Heart right ventricle (tissue), 16 donors: ENCODE measurements around the gene BMP10. TPM values are rescaled to one million over a fixed set of nuclear protein-coding genes. Genes with fewer than 3 reads are reported as not detected.
A peak's percentile ranks its signal among the peaks of the same experiment; 100 is the strongest.

Source experiments
- ATAC-seq, 8 donors: fragments of 200-7000 bp; cut with Tn5 transposase; one replicate each; pipeline ENCODE4 v1.9.1; 2020; ENCODE audit warnings: mild to moderate bottlenecking in 8 of 8, moderate library complexity in 8 of 8, moderate number of reproducible peaks in 1 of 8
- DNase-seq, 2 donors: peaks; one replicate each; pipeline ENCODE4 v3.0.0-alpha.2; 2020
- H3K27ac ChIP-seq, 10 donors: fragments of 200-600 bp; sonication (generic) in 2 of 10; one replicate each; pipeline versions ENCODE4 v1.5.0 to v1.8.0; 2020 to 2022; ENCODE audit warnings: mild to moderate bottlenecking in 3 of 10
- H3K27me3 ChIP-seq, 7 donors: fragments of 200-600 bp; one replicate each; pipeline ENCODE4 v1.8.0; 2021 to 2022; ENCODE audit warnings: mild to moderate bottlenecking in 2 of 7
- H3K36me3 ChIP-seq, 9 donors: fragments of 200-600 bp; sonication (generic) in 1 of 9; one replicate each; pipeline versions ENCODE4 v1.5.0 to v1.8.0; 2020 to 2022; ENCODE audit warnings: mild to moderate bottlenecking in 2 of 9
- H3K4me1 ChIP-seq, 9 donors: fragments of 200-600 bp; sonication (generic) in 1 of 9; one replicate each; pipeline versions ENCODE4 v1.5.0 to v1.8.0; 2020 to 2022; ENCODE audit warnings: mild to moderate bottlenecking in 4 of 9
- H3K4me3 ChIP-seq, 10 donors: fragments of 200-600 bp; sonication (generic) in 2 of 10; one replicate each; pipeline versions ENCODE4 v1.5.0 to v1.8.0; 2020 to 2022; ENCODE audit warnings: mild to moderate bottlenecking in 7 of 10, moderate library complexity in 2 of 10
- H3K9me3 ChIP-seq, 11 donors: fragments of 200-600 bp in 10 of 11; sonication (generic) in 2 of 11; one replicate each; pipeline versions ENCODE4 v1.5.0 to v1.8.0; 2013 to 2022; ENCODE audit warnings: mild to moderate bottlenecking in 2 of 11, control low read depth in 1 of 11, moderate library complexity in 1 of 11
- CTCF ChIP-seq, 9 donors: fragments of 200-600 bp; sonication (generic) in 2 of 9; IDR thresholded peaks; one replicate each; pipeline versions ENCODE4 v1.5.0 to v1.8.0; 2021 to 2022; ENCODE audit warnings: antibody characterized with exemption in 9 of 9, mild to moderate bottlenecking in 5 of 9, moderate library complexity in 1 of 9
- WGBS, 2 donors: extraction: QIAGEN DNeasy Blood & Tissue Kit; methylation state at CpG; one replicate each; pipeline ENCODE4 v1.1.7; 2013; ENCODE audit warnings: inconsistent platforms in 1 of 2; 5-methylcytosine and 5-hydroxymethylcytosine counted together
- intact Hi-C, 10 donors: fragments of 100-400 bp; cut with DNase I; formaldehyde crosslinking; loops; one replicate each; pipeline versions ENCODE4 v1.11.1 to v1.14.2; 2022
- polyA plus RNA-seq, 2 donors: library from polyadenylated mRNA; stranded (reverse); fragments of 200-250 nt; gene quantifications; one replicate each; pipeline ENCODE4 v1.2.3, GENCODE V29; 2013
- total RNA-seq, 10 donors: library from RNA; stranded (reverse); fragmentation: NEBNext Ultra II Directional in 3 of 10; extraction: Animal tissue kit (Norgen Biotek cat#: 25700) in 3 of 10; gene quantifications; one replicate each; pipeline versions ENCODE4 v1.2.1 to v1.2.4, GENCODE V29; 2021 to 2023
- donor health status: Arrhythmogenic right ventricular cardiomyopathy.
- donor health status: ischemic (EF 13 %, LVEDD 7.1; RV severe dilation, severe dysfunction).
- donor health status: healthy with polysubstance abuse.
- donor health status: DM: no; HTN: yes; CAD: no.
- donor health status: DM: no; HTN: no; CAD: no.
- donor health status: ischemic (EF 25% LVEDD 6.9; RV normal size, moderate dysfunction).
- donor health status: ischemic (EF 25% LVEDD 5.7; RV mildly dilated, moderate dysfunction).
- donor health status: healthy.
- donor health status: DM: yes; HTN: yes; CAD: no.
- donor health status: Ischemic cardiomyopathy.
- donor health status: ischemic (EF 35%, LVEDD 5.7; RV mildly dilated, moderate dysfunction).
- donor health status: nonischemic (EF 11% LVEDD 7.7; RV severe dilation, severe dysfunction).
- donor health status: DM: yes; HTN: yes; CAD: no.
- donor health status: PGD.
- donor health status: ischemic (EF 29% LVEDD 5.4; RV normal size, mild dysfunction).
- donor health status: nonischemic (EF 23%, LVEDD 6.1; RV moderate dilation, normal function).

BMP10 gene
- total and polyA plus RNA-seq, 12 donors: 0.03 to 0.31 TPM; not detected in 10

DNA sequence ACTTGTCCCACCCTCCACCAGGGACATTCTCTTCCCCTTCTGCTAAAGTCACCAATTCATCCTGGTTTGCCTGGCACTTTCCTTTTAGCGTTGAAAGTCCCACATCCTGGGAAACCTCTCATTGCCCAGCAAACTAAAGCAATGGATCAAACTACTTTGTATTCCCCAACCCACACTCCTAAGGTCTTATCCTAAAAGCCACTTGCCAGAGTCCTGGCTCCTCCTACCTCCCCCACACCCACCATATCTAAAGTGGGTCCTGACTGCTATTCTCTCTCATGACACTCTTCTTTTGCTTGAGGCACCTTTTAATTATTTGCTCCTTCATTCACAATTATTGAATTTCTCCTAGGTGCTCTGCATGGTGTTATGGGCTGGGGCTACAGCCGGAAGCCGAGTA lies 40.9 kb upstream of the BMP10 start:
- intact Hi-C loops: loop anchor here in 6 of 10 donors (5.0 kb wide), 5 partner anchors 75 to 205 kb away; no protein-coding TSS in a partner anchor
- Histone ChIP-seq H3K27me3 (peaks cover 0 to 12% (median 0%) of the 10 kb centered on the region in 7 donors), H3K4me3 (no peak overlapping the region), H3K4me1 (peaks cover 0 to 47% (median 8%) of the 10 kb centered on the region in 9 donors), H3K27ac (peak overlapping the region in 1 of 10 donors; percentile 3), H3K9me3 (no peaks in the 10 kb centered on the region), H3K36me3 (no peaks in the 10 kb centered on the region)
- 94 to 97% methylated on average over 3 of the region's 3 CpGs for WGBS, 2 donors
- TF ChIP-seq CTCF (IDR thresholded peaks at IDR 0.05): no peak
- DNase-seq (no peak), ATAC-seq (no peak)

- 95 to 96% methylated on average over 1 of the region's 1 CpG for WGBS, 2 donors
- H3K4me3 ChIP-seq: no peak overlapping the region
- ATAC-seq: no peak
- intact Hi-C loops: loop anchor here in 9 of 10 donors (2.0 to 5.0 kb wide), 8 partner anchors 74 to 204 kb away; no protein-coding TSS in a partner anchor
- no peaks in the 10 kb centered on the region for H3K9me3 ChIP-seq
- no peaks in the 10 kb centered on the region for H3K36me3 ChIP-seq
- H3K27ac ChIP-seq: peak overlapping the region in 1 of 10 donors; percentile 3
- TF ChIP-seq CTCF (IDR thresholded peaks at IDR 0.05): no peak
- H3K27me3 ChIP-seq: peaks cover 0 to 12% (median 0%) of the 10 kb centered on the region in 7 donors
- peaks cover 0 to 48% (median 8%) of the 10 kb centered on the region in 9 donors for H3K4me1 ChIP-seq
- no peak for DNase-seq
These were observed 40.5 kb upstream of the BMP10 start for GRCh38 chr2:68911709-68912108.

GRCh38 chr2:68911246-68911645 lies 40.0 kb upstream of the BMP10 start:
- peaks cover 0 to 47% (median 8%) of the 10 kb centered on the region in 9 donors for H3K4me1 ChIP-seq
- DNase-seq (no peak), ATAC-seq (no peak)
- H3K27me3 ChIP-seq: peaks cover 0 to 12% (median 0%) of the 10 kb centered on the region in 7 donors
- no peaks in the 10 kb centered on the region for H3K9me3 ChIP-seq
- intact Hi-C loops: loop anchor here in 9 of 10 donors (2.0 to 5.0 kb wide), 8 partner anchors 74 to 204 kb away; no protein-coding TSS in a partner anchor
- no peaks in the 10 kb centered on the region for H3K36me3 ChIP-seq
- WGBS, 2 donors: 34 to 47% methylated on average over 4 of the region's 4 CpGs
- no peak for TF ChIP-seq CTCF (IDR thresholded peaks at IDR 0.05)
- H3K27ac ChIP-seq: peak overlapping the region in 1 of 10 donors; percentile 3
- H3K4me3 ChIP-seq: no peak overlapping the region

GRCh38 chr2:68909793-68910674 lies 38.8 kb upstream of the BMP10 start:
- DNase-seq (peak; percentile 25 to 73), ATAC-seq (peak in 5 of 8 donors; percentile 62 to 84 (median 71))
- Histone ChIP-seq H3K36me3 (no peaks in the 10 kb centered on the region), H3K4me3 (no peak overlapping the region), H3K27ac (no peak overlapping the region), H3K9me3 (peaks cover 0 to under 1% (median 0%) of the 10 kb centered on the region in 11 donors), H3K4me1 (peaks cover 0 to 45% (median 8%) of the 10 kb centered on the region in 9 donors), H3K27me3 (peaks cover 0 to 12% (median 0%) of the 10 kb centered on the region in 7 donors)
- intact Hi-C loops: loop anchor here (1.0 to 5.0 kb wide), 9 partner anchors 73 to 203 kb away; no protein-coding TSS in a partner anchor
- peak; percentile 88 to 96 (median 93) for TF ChIP-seq CTCF (IDR thresholded peaks at IDR 0.05)
- 67 to 73% methylated on average over 3 of the region's 3 CpGs for WGBS, 2 donors
